NOMO-1 treated with DMSO at 0.1 percent for 48 hours (cell line): ENCODE measurements around the gene KIF1B.

Experiments
- DNase-seq: peaks from one replicate; lab custom pipeline; 2025; ENCODE audit not compliant: unreplicated experiment; lab: John Stamatoyannopoulos, UW

Gene KIF1B

DNA sequence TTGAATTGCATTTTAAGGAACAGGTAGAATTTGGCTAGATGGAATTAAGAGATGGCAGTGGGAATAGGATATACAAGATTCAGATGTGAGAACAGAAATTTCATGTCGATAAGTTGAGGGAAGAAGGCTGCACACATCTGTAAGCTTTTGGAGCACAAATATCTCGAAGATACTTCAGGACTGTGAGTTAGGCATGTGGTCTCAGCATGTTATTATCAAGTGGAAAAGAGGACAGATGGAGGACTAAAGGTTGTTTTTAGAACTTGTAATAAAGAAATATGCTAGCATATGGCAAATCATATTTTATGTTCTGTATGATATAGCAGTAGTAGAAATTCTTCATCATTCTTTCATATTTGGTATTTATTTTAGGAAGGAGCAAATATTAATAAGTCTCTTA, 61.5 kb downstream of the KIF1B start:
- DNase-seq = no peak

DNA sequence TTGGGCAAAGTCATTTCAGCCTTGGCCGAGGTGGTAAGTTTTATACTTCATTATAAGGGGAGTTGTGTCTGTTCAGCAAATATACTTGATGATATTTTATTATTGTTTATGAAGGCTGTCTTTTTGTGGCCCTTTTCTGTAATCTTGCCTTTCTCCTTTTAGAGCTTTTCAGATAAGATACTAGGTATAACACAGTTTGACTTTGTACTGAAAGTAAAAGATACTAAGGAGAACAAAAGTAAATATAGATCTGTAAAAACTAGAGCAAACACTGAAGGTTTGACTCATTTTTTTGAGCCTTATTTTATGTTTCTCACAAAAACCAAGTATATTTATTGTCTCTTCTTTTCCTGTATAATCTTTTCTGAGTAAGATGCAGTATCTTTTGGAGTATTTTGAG, 61.9 kb downstream of the KIF1B start:
- DNase-seq = no peak

DNA sequence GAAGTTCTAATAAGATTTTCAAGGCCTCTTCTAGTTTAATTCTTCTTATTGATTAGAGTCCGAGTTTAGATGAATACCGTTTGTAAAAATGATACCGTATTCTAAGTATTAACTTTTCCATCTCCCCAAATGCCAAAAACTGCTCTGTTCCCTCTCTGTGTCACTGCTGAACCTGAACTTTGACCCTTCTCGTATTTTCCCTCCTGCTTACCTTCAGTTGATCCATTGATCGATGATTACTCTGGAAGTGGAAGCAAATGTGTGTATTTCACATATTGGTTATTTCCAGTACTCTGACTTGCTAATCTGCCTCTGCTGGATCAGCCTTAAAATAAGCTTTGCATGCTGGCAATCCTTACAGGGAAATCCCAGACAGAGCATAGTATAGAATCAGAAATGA, 68.5 kb downstream of the KIF1B start:
- DNase-seq = no peak

DNA sequence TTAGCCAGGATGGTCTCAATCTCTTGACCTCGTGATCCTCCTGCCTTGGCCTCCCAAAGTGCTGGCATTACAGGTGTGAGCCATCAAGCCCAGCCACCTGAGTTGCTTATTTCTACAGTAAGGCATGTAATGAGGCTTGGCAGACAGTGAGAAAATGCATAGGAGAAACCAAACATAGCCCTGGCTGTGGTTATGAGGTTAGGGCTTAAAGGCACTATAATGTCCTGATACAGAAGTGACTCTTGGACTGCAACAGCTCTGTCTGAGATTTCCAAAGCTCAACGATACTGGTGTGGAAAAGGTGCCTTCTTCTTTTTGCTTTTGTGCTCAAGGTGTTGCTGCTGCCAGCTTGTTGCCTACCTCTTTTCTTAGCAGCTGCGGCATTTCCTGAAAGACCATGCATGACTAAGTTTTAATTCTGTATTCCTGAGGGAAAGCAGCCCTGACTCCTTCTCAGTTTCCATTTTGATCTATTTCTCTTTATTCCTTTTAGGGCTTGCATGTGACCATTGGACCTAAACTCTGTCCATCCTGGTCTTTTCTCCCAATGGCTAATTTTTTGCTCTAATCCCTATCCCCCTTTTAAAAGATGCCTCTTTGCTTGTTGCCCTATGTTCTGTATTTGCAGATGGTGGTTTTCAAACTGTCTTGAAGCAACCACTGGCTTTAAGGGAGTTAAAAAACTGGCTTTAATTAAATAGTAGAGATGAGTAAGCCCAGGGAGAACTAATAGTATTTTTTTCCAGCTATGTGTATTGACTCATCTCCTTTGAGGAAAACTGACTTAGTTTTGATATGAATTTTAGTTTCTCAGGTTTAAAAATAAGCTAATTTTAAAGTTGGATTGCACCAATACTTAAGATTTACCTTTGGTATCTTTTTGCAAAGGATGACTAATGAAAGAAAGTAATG, 70.3 kb downstream of the KIF1B start:
- no peak for DNase-seq

DNA sequence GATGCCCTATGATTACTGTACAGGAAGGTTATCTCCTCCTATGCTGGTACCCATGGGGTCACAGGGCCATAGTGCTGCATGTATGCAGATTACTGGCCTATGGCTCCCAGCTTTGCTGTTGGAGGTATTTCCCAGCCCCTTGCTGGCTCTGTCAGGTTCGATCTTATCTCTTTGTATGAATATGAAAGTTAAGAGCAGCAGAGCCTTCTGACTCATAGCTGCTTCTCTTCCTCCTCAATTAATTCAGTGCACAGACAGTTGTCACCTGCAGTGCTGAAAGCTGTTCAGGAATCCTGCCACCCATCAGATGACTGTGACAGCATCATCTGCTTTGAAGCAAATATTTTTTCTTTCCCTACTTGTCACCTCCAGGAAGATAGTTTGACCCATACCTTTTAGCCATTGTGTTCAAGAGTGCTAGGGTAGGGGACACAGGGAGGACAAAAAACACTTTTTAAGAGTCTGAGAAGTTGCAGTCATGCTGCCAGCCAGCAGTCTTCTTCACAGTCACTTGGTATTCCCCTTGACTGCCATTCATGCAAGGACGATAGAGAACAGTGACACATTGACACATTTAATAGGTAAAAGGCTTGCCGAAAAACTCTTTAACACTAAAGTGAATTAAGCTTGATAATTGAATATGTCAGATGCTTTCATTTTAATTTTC, 73.1 kb downstream of the KIF1B start:
- no peak for DNase-seq

DNA sequence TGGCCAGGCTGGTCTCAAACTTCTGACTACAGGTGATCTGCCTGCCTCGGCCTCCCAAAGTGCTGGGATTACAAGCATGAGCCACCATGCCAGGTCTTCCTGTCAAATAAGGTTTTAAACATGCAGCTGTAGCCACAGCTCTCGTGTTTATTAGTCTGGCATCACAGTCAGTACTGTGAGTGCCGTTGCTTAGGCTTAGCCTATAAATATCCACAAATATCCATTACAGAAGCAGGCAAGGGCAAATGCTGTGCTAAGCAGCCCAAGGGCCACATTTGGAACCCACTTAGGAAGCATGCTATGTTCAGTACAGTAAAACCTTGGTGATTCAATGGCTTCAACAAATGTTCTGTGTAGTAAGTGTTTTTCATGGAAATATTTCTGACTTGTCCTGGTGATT, 75.9 kb downstream of the KIF1B start:
- DNase-seq = no peak

DNA sequence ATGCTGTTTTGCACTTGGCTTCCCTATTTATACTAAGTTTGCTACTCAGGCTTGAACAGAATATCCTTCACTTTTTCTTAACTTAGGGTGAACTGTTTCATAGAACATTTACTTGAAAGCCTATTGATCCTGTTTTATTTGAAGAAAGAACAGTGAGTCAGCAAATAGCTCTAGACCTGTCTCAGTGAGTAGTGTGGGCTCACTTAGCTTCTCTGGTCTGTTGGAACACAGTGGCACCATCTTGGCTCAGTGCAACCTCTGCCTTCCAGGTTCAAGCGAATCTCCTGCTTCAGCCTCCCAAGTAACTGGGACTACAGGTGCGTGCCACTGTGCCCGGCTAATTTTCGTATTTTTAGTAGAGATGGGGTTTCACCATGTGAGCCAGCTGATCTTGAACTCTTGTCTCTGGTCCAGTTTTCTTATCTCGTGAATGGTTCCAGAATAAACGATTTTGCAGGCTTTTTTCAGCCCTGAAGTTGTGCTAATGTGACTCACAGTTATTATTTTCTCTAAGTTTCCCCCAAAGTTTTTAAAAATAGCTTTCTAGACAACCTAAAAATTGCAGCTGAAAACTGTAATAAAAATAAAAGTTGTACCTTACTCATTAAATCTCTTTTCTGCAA, 76.8 kb downstream of the KIF1B start:
- DNase-seq = no peak

DNA sequence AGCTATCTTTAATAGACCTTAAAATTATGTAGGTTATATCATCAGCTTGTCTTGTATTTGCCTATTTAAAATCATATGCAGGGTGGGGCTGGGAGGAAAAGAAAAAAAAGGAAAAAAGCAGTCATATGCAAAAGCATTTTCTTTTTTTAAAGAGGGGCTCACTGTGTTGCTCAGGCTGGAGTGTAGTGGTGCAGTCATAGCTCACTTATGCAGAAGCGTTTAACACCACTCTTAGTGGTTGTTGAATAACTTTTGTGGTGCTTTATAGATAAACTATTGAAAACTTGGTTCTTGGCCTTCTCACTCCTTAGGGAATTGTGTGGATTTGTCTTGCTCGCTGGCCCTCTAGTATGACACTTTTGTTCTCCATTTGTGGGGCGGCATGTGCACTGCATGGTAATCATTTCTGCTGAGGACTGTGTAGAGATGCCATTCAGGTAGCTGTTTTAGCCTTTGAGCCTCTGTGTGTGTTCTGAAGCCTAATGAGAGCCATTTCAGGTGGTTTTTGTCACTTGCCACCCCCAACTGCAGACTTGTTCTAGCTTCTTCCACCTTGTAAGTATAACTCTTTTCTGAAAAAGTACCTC, 77.8 kb downstream of the KIF1B start:
- no peak for DNase-seq

DNA sequence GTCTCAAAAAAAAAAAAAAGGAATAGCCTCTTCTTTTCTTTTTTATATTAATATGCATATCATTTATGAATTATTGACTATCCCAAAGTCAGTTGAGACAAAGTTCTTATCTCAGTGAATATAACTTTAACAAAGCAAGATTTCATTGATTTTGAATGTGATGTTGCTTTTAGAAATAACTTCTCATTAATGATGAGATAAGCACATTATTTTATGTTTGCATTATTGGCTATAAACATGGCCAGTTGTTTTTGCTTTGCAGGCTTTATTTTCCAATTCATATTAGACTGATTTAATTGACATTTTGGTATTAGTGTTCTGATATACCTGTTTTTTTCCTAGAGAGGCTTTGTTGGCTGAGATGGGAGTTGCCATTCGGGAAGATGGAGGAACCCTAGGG, 81.3 kb downstream of the KIF1B start:
- no peak for DNase-seq

DNA sequence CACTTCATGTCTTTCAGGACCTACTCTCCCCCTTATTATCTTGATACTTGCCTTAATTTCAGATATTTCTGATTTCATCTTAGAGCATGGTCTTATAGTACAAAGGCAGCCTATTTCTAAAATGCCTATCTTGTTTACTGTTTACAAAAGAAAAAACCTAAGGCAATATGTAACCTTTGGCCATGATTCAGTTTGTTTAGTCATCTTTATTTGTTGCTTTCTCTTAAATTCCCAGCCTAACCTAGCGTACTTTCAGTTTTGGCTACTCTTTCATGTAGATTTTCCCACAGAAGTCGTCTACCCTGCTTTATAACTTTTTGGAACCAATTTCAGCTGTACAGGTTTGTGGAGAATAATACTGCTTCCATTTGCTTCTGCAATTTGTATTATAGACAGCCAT, 81.8 kb downstream of the KIF1B start:
- DNase-seq = no peak

DNA sequence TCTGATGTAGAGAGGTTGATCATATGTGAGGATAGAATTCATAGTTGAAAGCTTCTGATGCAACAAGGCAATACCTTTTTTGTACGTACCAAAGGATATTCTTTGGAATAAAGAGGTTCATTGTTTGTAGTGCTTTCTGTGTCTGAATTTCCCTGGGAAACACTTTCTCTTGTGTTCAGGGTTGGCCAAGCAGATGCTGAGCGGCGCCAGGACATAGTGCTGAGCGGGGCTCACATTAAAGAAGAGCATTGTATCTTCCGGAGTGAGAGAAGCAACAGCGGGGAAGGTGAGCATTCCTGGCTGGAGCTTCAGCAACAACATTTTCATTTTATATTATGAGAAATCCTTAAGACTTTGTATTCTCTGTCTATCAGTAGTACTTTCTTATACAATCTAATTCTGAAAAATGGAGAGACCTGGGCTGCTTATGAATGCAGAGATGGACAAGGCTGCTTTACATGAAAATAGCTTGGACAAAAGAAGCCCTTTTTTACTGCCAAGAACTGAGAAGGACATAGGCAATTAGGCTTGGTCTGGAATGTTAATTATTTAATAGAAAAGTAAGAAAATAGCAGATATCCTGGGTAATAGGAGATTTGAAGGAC, 85.2 kb downstream of the KIF1B start:
- no peak for DNase-seq

DNA sequence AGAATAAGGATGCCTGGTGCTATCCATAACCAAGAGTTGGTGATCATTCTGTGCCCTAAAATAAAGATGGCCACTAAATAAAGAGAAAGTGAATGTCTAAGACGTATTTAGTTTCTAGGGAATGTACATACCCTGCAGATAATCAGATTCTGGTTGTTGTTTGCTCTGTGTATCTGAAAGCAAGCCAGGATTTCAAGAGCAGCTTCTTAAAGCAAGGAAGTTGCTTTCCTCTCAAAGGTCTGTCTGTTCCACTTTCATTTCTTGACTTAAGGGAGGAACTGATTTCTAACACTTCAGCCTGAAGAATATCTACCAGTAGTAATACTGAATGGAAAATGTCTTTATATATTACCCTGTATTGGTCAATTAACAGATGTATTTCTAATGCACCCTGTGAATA, 88.8 kb downstream of the KIF1B start:
- DNase-seq = peak; percentile 9

DNA sequence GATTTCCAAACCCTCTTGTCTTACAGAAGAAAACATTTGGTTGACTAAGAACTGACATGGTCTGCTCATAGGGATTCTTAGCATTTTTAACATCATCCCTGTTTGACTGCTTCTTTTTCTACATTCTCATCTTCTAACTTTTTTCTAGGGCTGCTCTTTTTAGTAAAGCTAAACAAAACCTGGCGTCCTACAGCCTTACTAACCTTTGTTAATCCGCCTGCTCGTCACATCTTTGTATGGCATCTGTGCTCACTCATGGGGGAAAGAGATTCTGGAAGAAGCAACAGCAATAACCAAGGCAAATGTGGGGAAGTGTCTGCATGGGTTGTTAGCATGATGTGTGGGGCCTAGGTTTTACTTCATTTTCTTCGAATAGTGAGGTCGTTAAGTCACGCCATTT, 92.0 kb downstream of the KIF1B start:
- no peak for DNase-seq

DNA sequence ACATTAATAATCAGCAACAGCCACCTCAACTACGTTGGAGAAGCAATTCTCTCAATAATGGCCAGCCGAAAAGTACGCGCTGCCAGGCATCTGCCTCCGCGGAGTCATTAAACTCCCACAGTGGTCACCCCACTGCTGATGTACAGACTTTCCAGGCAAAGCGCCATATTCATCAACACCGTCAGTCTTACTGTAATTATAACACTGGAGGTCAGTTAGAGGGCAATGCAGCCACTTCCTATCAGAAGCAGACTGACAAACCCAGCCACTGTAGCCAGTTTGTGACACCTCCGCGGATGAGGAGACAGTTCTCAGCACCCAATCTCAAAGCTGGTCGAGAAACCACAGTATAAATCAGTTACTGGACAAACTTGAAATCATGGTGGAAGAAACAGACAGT, 93.9 kb downstream of the KIF1B start:
- DNase-seq = no peak

DNA sequence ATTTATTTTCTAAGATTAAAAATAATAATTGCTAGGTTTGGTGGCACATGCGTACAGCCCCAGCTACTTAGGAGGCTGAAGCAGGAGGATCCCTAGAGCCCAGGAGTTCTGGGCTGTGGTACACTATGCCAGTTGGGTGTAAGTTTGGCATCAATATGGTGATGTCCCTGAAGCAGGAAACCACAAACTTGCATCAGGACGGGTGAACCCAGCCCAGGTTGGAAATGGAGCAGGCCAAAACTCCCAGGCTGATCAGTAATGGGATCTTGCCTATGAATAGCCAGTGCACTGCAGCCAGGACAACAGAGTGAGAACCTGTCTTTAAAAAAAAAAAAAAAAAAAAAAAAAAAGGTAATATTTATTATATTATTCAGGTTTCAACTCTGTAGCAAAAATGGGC, 96.1 kb downstream of the KIF1B start:
- no peak for DNase-seq

DNA sequence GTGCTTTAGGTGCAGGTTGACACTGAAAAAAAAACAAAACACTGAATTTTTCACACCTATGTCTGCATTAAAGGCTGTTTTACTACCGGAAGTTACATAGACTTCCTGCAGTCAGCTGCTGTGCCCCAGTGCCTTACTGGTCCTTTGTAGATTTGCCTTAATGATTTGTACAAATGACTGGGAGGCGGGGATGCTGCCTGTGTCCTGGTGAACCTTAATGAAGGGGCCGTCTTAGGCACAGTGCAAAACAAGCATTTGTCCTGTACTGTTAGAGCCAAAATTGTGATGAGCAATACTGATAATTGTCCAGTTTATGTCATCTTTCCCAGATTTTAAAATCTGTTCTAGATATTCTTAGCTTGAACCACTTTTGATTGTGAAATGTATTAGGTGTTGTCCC, 97.6 kb downstream of the KIF1B start:
- no peak for DNase-seq

DNA sequence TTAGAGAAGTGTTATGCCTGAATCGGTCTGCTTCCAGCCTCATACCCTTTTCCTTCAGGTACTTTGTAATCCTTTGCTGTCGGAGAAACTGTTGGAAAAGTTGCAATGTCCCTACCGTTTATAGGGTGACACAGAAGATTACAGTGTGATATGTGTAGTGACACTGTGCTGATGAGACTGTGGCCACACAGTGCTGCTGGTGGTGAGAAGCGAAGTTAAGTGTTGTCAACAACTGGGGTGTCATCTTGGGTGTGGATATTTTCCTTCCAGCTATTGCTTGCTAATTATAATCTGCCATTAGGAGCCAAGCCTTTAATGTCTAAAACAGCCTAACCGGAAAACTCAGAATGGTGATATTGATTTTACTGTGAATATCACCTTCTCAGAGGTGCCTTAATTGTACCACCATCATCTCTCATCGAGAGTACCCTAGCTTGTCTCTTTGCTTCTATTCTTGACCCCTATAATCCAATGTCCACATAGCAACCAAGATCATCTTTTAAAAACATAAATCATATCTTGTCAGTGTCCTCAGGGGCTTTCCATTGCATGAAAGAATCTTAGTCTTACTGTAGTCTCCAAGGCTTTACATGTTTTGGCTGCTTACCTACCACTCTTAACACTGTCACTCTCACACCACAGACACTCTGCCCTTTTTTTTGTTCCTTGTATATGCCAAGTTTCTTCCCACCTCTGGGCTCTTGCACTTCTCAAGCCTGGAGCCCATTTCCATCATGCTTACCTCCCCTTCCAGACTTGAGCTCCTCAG, 99.1 kb downstream of the KIF1B start:
- DNase-seq = no peak

DNA sequence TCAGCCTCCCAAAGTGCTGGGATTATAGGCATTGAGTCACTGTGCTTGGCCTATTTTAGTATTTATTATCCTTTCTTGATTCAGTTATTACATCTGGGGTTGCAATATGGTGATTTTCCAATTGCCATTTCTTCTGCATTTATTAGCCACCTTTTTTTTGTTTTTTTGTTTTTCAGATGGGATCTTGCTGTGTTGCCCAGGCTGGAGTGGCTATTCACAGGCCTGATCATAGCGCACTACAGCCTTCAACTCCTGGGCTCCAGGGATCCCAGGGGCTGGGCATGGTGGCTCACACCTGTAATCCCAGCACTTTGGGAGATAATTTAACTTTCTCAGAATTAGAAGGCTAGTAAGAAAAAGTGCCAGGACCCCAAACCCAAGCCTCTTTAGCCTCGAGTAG, 106.4 kb downstream of the KIF1B start:
- DNase-seq = no peak

DNA sequence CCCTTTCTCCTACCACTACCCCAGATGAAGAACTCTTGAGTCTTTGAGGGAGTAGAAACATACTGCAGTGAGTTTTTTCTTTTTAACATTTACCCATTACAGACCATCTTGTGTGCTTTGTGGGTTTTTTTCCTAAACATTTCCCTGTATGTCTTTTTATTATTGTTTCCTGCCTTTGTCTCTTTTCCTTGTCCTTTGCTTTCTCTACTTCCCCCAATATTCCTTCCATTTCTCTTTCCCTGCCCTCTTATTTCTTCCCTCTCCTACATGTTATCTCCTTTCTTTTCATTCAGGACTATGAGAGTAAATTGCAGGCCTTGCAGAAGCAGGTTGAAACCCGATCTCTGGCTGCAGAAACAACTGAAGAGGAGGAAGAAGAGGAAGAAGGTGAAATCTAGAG, 109.4 kb downstream of the KIF1B start:
- no peak for DNase-seq

DNA sequence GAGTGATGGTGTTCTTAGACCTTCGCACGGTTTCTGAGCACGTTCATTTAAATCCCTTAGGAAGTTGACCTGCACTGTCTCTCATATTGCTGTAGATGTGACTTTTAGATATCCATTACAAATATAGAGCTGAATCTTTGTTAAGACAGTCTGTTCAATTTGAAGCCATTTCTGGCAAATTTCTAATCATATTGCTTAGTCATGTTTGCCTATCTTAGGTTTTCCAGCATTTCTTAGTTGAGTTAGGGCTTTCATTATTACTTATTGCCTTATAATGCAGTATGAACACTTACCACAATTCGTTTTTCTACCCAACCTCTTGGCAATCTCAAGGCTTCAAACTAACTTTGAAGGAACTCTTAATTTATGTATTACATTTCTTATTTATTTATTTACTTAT, 110.0 kb downstream of the KIF1B start:
- DNase-seq = no peak

DNA sequence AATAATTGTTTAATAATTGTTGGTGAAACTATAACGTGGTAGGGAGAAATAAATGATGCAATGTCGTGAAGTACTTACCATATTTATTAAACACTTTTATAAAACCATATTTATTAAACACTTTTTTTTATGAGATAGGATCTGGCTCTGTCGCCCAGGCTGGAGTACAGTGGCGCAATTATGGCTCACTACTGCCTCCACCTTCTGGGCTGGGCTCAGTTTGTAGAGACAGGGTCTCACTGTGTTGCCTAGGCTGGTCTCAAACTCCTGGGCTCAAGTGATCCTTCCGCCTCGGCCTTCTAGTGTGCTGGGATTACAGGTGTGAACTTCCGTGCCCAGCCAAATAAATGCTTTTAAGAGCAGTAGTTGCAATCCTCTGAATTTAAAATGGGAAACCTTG, 112.5 kb downstream of the KIF1B start:
- no peak for DNase-seq
